ENCODE data around the gene ASB18.

ASB18 gene

GRCh38 chr2:236241181-236242056 lies 22.8 kb downstream of the ASB18 start:
- no peak for DNase-seq (ENCODE audit: low read depth in 2 of 2)

- no peak for DNase-seq (ENCODE audit: low read depth in 2 of 2)
Measured at GRCh38 chr2:236240228-236240990, 23.8 kb downstream of the ASB18 start.

- DNase-seq (ENCODE audit: low read depth in 2 of 2) = no peak
Measured at GRCh38 chr2:236239276-236240065, 24.7 kb downstream of the ASB18 start.

GRCh38 chr2:236238751-236239150 lies 25.5 kb downstream of the ASB18 start:
- DNase-seq (ENCODE audit: low read depth in 2 of 2) = no peak

GRCh38 chr2:236237468-236238190 lies 26.6 kb downstream of the ASB18 start:
- DNase-seq (ENCODE audit: low read depth in 2 of 2) = no peak

GRCh38 chr2:236236559-236237452 lies 27.4 kb downstream of the ASB18 start:
- DNase-seq (ENCODE audit: low read depth in 2 of 2) = no peak

GRCh38 chr2:236229186-236229585 lies 35.0 kb downstream of the ASB18 start:
- DNase-seq (ENCODE audit: low read depth in 2 of 2) = no peak

- DNase-seq (ENCODE audit: low read depth in 2 of 2) = no peak
Measured at GRCh38 chr2:236223675-236224074, 40.5 kb downstream of the ASB18 start.

- DNase-seq (ENCODE audit: low read depth in 2 of 2) = no peak
Measured at GRCh38 chr2:236221798-236222197, 42.4 kb downstream of the ASB18 start.

- no peak for DNase-seq (ENCODE audit: low read depth in 2 of 2)
Measured at GRCh38 chr2:236219411-236219810, 44.8 kb downstream of the ASB18 start.

- no peak for DNase-seq (ENCODE audit: low read depth in 2 of 2)
Measured at GRCh38 chr2:236217926-236218325, 46.3 kb downstream of the ASB18 start.

- DNase-seq (ENCODE audit: low read depth in 2 of 2) = no peak
Measured at GRCh38 chr2:236216711-236217110, 47.5 kb downstream of the ASB18 start.

GRCh38 chr2:236215761-236216333 lies 48.4 kb downstream of the ASB18 start:
- DNase-seq (ENCODE audit: low read depth in 2 of 2) = no peak

- no peak for DNase-seq (ENCODE audit: low read depth in 2 of 2)
Measured at GRCh38 chr2:236215196-236215595, 49.0 kb downstream of the ASB18 start.

- no peak for DNase-seq (ENCODE audit: low read depth in 2 of 2)
Measured at GRCh38 chr2:236214376-236214995, 49.7 kb downstream of the ASB18 start.

- no peak for DNase-seq (ENCODE audit: low read depth in 2 of 2)
Measured at GRCh38 chr2:236211296-236211695, 52.9 kb downstream of the ASB18 start.

GRCh38 chr2:236210536-236210935 lies 53.7 kb downstream of the ASB18 start:
- DNase-seq (ENCODE audit: low read depth in 2 of 2) = no peak

- DNase-seq (ENCODE audit: low read depth in 2 of 2) = no peak
Measured at GRCh38 chr2:236209996-236210395, 54.2 kb downstream of the ASB18 start.

GRCh38 chr2:236209535-236209934 lies 54.7 kb downstream of the ASB18 start:
- no peak for DNase-seq (ENCODE audit: low read depth in 2 of 2)
